HEK293 (cell line): Measurements from ENCODE around the gene SMURF1.

Source experiments
- CTCF ChIA-PET: fragments of 350-600 bp; formaldehyde crosslinking; extraction: SDS; loops from one replicate; lab custom pipeline; 2021; ENCODE audit warnings: antibody characterized with exemption; lab: Yijun Ruan, JAX
- POLR2A ChIA-PET: fragments of 300-600 bp; formaldehyde crosslinking; extraction: SDS; loops from one replicate; lab custom pipeline; 2020; ENCODE audit warnings: antibody characterized with exemption, inconsistent platforms; lab: Yijun Ruan, JAX
- H3K27ac ChIP-seq: fragments of 200-500 bp; sonication (Bioruptor generic); 2 replicates; pipeline ENCODE4 v1.5.1; 2014; ENCODE audit warnings: low read depth, low read length, control low read depth, inconsistent platforms; ENCODE audit errors: extremely low read depth
- H3K36me3 ChIP-seq, 2 experiments: fragments of 200-500 bp in 1 of 2; sonication (Bioruptor generic) in 1 of 2; 1 replicate in 1 of 2; 2 replicates in 1 of 2; pipeline ENCODE4 v1.5.1; 2014 to 2017; ENCODE audit warnings: inconsistent platforms in 2 of 2, low read length in 2 of 2; ENCODE audit not compliant: control insufficient read depth in 2 of 2, insufficient read depth in 1 of 2
- H3K4me1 ChIP-seq: fragments of 200-500 bp; sonication (Bioruptor generic); 2 replicates; pipeline ENCODE4 v1.5.1; 2014; ENCODE audit warnings: mild to moderate bottlenecking, low read length, inconsistent platforms; ENCODE audit not compliant: control insufficient read depth, insufficient read depth
- H3K4me3 ChIP-seq: 2 replicates; pipeline ENCODE4 v1.5.1; 2011; ENCODE audit warnings: low read depth, mild to moderate bottlenecking, control low read depth, low read length, moderate library complexity
- H3K9me3 ChIP-seq: fragments of 200-500 bp; sonication (Bioruptor generic); 2 replicates; pipeline ENCODE4 v1.5.1; 2014; ENCODE audit warnings: low read depth, low read length, inconsistent platforms; ENCODE audit not compliant: control insufficient read depth, insufficient read depth
- HOXA7 ChIP-seq: sonication (generic); formaldehyde crosslinking; IDR thresholded peaks from 2 replicates; pipeline ENCODE4 v1.8.1; 2022; ENCODE audit warnings: missing genetic modification reagents, borderline replicate concordance
- KLF16 ChIP-seq: fragments of 450-650 bp; formaldehyde crosslinking; IDR thresholded peaks from 2 replicates; pipeline ENCODE4 v1.5.1; 2017; ENCODE audit warnings: missing biosample characterization, missing genetic modification characterization
- KLF17 ChIP-seq: fragments of 450-650 bp; formaldehyde crosslinking; IDR thresholded peaks from 2 replicates; pipeline ENCODE4 v1.5.1; 2016; ENCODE audit warnings: missing biosample characterization, missing genetic modification characterization
- OVOL3 ChIP-seq: fragments of 450-650 bp; formaldehyde crosslinking; IDR thresholded peaks from 2 replicates; pipeline ENCODE4 v1.5.1; 2016; ENCODE audit warnings: missing biosample characterization, missing genetic modification characterization
- ZBTB17 ChIP-seq: fragments of 450-650 bp; formaldehyde crosslinking; IDR thresholded peaks from 2 replicates; pipeline ENCODE4 v1.5.1; 2016; ENCODE audit warnings: missing biosample characterization, missing genetic modification characterization
- ZBTB20 ChIP-seq: fragments of 450-650 bp; formaldehyde crosslinking; IDR thresholded peaks from 2 replicates; pipeline ENCODE4 v1.5.1; 2016; ENCODE audit warnings: missing biosample characterization, missing genetic modification characterization
- ZIC2 ChIP-seq: fragments of 450-650 bp; formaldehyde crosslinking; IDR thresholded peaks from 2 replicates; pipeline ENCODE4 v1.5.1; 2016; ENCODE audit warnings: missing biosample characterization, missing genetic modification characterization
- ZNF121 ChIP-seq: fragments of 450-650 bp; formaldehyde crosslinking; IDR thresholded peaks from 2 replicates; pipeline ENCODE4 v1.5.1; 2016; ENCODE audit warnings: missing biosample characterization, missing genetic modification characterization
- ZNF146 ChIP-seq: fragments of 450-650 bp; formaldehyde crosslinking; IDR thresholded peaks from 2 replicates; pipeline ENCODE4 v1.5.1; 2016; ENCODE audit warnings: missing biosample characterization, missing genetic modification characterization
- ZNF148 ChIP-seq: fragments of 450-650 bp; formaldehyde crosslinking; IDR thresholded peaks from 2 replicates; pipeline ENCODE4 v1.5.0; 2017; ENCODE audit warnings: missing biosample characterization, missing genetic modification characterization, borderline replicate concordance
- ZNF169 ChIP-seq: fragments of 450-650 bp; formaldehyde crosslinking; IDR thresholded peaks from 2 replicates; pipeline ENCODE4 v1.5.1; 2016; ENCODE audit warnings: missing biosample characterization, missing genetic modification characterization
- ZNF214 ChIP-seq: fragments of 450-650 bp; formaldehyde crosslinking; IDR thresholded peaks from 2 replicates; pipeline ENCODE4 v1.5.1; 2017; ENCODE audit warnings: missing biosample characterization, mild to moderate bottlenecking, missing genetic modification characterization, borderline replicate concordance
- ZNF274 ChIP-seq, 2 experiments: fragments of 200-500 bp in 1 of 2; fragments of 450-650 bp in 1 of 2; sonication (Bioruptor generic) in 1 of 2; formaldehyde crosslinking in 1 of 2; IDR thresholded peaks; 2 replicates each; pipeline versions ENCODE4 v1.5.1 to v1.6.1; 2014 to 2016; ENCODE audit warnings: borderline replicate concordance in 1 of 2, inconsistent platforms in 1 of 2, low read length in 1 of 2, missing biosample characterization in 1 of 2, missing genetic modification characterization in 1 of 2
- ZNF335 ChIP-seq: fragments of 450-650 bp; formaldehyde crosslinking; conservative IDR thresholded peaks from 2 replicates; pipeline ENCODE4 v1.5.1; 2016; ENCODE audit warnings: missing biosample characterization, missing genetic modification characterization
- ZNF37A ChIP-seq: fragments of 450-650 bp; IDR thresholded peaks from 2 replicates; pipeline ENCODE4 v1.5.1; 2018; ENCODE audit warnings: missing biosample characterization, missing genetic modification characterization
- ZNF394 ChIP-seq: fragments of 450-650 bp; formaldehyde crosslinking; IDR thresholded peaks from 2 replicates; pipeline ENCODE4 v1.5.1; 2016; ENCODE audit warnings: missing biosample characterization, missing genetic modification characterization, mild to moderate bottlenecking, moderate library complexity, borderline replicate concordance
- ZNF426 ChIP-seq: fragments of 450-650 bp; formaldehyde crosslinking; IDR thresholded peaks from 2 replicates; pipeline ENCODE4 v1.5.1; 2017; ENCODE audit warnings: missing biosample characterization, missing genetic modification characterization, mild to moderate bottlenecking, inconsistent platforms, moderate library complexity
- ZNF621 ChIP-seq: fragments of 450-650 bp; formaldehyde crosslinking; IDR thresholded peaks from 2 replicates; pipeline ENCODE4 v1.5.1; 2017; ENCODE audit warnings: missing biosample characterization, missing genetic modification characterization
- ZNF623 ChIP-seq: fragments of 450-650 bp; formaldehyde crosslinking; IDR thresholded peaks from 2 replicates; pipeline ENCODE4 v1.5.1; 2016; ENCODE audit warnings: missing biosample characterization, missing genetic modification characterization
- ZNF629 ChIP-seq: fragments of 450-650 bp; formaldehyde crosslinking; IDR thresholded peaks from 2 replicates; pipeline ENCODE4 v1.5.1; 2017; ENCODE audit warnings: missing biosample characterization, missing genetic modification characterization
- ZNF792 ChIP-seq: fragments of 450-650 bp; formaldehyde crosslinking; IDR thresholded peaks from 2 replicates; pipeline ENCODE4 v1.5.1; 2016; ENCODE audit warnings: missing biosample characterization, missing genetic modification characterization
- ZNF843 ChIP-seq: fragments of 450-650 bp; formaldehyde crosslinking; IDR thresholded peaks from 2 replicates; pipeline ENCODE4 v1.5.1; 2016; ENCODE audit warnings: missing biosample characterization, missing genetic modification characterization
- ZSCAN16 ChIP-seq: fragments of 450-650 bp; formaldehyde crosslinking; IDR thresholded peaks from 2 replicates; pipeline ENCODE4 v1.5.1; 2016; ENCODE audit warnings: missing biosample characterization, missing genetic modification characterization
- TF ChIP-seq, protein P1 (sequence below): fragments of 450-650 bp; formaldehyde crosslinking; IDR thresholded peaks from 2 replicates; pipeline ENCODE4 v1.5.1; 2016; ENCODE audit warnings: missing biosample characterization, missing genetic modification characterization

SMURF1 gene

DNA sequence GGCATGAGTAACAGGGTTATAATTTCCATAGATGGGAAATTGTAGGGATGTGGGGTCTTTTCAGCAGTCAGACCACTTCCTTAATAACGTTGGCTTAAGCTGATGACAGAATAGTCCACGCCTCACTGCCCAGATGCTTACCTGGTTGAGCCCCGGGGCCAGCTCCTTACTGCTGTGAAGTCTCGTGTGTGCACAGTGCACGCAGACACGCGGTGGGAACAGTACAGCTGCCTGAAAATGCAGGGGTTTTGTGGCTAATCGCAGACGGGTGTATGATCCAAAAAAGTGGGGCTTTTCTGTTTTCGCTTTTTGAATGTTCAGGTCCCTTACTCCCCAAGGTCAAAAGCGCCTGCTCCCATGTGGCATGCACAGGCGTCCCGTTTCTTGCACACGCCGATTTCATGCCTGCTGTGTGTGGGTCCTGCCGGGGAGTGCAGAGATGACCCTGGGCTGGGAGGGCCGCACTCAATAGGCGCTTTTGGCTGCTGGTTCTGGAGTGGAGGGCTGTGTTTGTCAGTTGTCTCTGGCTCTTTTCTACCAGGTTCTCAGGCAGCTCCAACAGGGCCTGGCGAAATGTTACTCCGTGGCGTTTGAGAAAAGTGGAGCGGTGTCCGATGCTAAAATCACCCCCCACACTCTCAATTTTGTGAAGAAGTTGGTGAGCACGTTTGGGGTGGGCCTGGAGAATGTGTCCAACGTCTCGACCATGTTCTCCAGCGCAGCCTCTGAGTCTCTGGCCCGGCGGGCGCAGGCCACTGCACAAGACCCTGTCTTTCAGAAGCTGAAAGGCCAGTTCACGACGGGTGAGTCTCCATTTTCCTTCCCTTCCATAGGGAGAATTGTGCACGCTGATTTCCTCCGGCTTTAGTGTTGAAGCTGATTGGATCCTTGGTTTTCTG is 149.6 kb downstream of the SMURF1 start:
- ChIA-PET POLR2A (no interaction called here), CTCF (no interaction called here)
- no peak overlapping the region for H3K4me3 ChIP-seq
- TF ChIP-seq ZNF426 (tag by site-specific recombination) (no peak), KLF16 (no peak), ZNF146 (tag by site-specific recombination) (no peak), OVOL3 (tag by site-specific recombination) (no peak), ZNF148 (no peak), HOXA7 (CRISPR knock-in tag) (no peak), ZNF121 (tag by site-specific recombination) (no peak), ZNF335 (tag by site-specific recombination) (no peak), ZNF394 (tag by site-specific recombination) (no peak), ZNF37A (no peak), ZNF274 (IDR thresholded peaks at IDR 0.05; ENCODE audit: low read length) (no peak), ZNF274 (tag by site-specific recombination; IDR thresholded peaks at IDR 0.05; ENCODE audit: borderline replicate concordance) (no peak), ZNF629 (no peak), ZNF843 (no peak), ZNF623 (tag by site-specific recombination) (no peak), ZNF214 (no peak), ZBTB20 (tag by site-specific recombination) (no peak), ZBTB17 (tag by site-specific recombination) (no peak), KLF17 (no peak)
- H3K4me1 ChIP-seq = no peaks in the 10 kb centered on the region
- H3K27ac ChIP-seq = no peak overlapping the region
- no peaks in the 10 kb centered on the region for H3K9me3 ChIP-seq
- H3K36me3 ChIP-seq = peaks cover 29 to 92% of the 10 kb centered on the region in 2 experiments

DNA sequence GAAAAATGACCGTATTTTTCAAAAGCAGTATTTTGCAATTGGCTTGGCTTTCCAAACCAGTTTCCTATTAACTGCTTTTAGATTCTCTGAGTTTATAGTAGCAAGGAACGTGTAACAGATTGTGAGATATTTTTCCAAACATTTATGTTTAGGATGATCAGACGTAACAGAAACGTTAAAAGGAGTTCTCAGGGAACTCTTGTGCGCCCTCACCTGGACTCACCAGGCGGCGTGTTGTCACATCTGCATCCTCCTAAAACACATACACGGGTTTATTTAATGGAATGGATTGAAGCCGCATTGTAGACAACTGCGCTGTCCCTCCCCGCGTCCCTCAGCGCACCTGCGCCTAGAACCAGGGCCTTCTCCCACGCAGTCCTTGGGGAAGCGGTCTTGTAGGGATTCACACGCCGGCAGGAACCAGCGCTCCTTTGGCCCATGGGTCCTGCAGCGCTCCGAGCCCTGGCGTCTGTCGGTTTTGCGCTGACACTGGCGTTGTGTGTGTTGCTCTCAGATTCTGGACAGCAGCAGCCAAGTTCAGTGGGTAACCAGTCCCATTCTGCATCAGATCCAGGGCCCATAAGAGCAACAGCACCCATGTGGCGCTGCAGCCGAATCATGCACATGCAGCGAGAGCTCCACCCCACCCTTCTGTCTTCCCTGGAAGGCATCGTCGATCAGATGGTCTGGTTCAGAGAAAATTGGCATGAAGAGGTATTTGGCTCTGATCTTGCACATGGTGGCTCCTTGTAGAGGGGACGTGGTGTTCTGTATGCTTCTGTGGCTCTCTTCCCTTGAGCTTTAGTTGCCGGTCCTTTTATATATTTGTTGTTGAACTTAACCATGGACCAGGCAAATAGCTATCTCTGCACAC is 150.6 kb downstream of the SMURF1 start:
- H3K4me3 ChIP-seq = no peak overlapping the region
- ChIA-PET CTCF (interaction anchor here (1.4 kb wide), 1 partner anchor 13 kb away, joined by 4 read pairs; no protein-coding TSS in a partner anchor), POLR2A (no interaction called here)
- H3K27ac ChIP-seq = no peak overlapping the region
- no peaks in the 10 kb centered on the region for H3K4me1 ChIP-seq
- no peaks in the 10 kb centered on the region for H3K9me3 ChIP-seq
- peaks cover 29 to 92% of the 10 kb centered on the region in 2 experiments for H3K36me3 ChIP-seq
- TF ChIP-seq, protein P1, sequence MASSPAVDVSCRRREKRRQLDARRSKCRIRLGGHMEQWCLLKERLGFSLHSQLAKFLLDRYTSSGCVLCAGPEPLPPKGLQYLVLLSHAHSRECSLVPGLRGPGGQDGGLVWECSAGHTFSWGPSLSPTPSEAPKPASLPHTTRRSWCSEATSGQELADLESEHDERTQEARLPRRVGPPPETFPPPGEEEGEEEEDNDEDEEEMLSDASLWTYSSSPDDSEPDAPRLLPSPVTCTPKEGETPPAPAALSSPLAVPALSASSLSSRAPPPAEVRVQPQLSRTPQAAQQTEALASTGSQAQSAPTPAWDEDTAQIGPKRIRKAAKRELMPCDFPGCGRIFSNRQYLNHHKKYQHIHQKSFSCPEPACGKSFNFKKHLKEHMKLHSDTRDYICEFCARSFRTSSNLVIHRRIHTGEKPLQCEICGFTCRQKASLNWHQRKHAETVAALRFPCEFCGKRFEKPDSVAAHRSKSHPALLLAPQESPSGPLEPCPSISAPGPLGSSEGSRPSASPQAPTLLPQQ (tag by site-specific recombination) = no peak
- TF ChIP-seq ZNF621 (tag by site-specific recombination) (no peak), ZIC2 (tag by site-specific recombination) (no peak), ZSCAN16 (tag by site-specific recombination) (no peak), ZNF792 (tag by site-specific recombination) (no peak), ZNF169 (tag by site-specific recombination) (no peak)
